Panc1 (cell line): Measurements from ENCODE around the gene ITGA11. TPM values are rescaled to one million over a fixed set of nuclear protein-coding genes. Genes with fewer than 3 reads are reported as not detected.

ENCODE experiments used
- ATAC-seq: fragments of 200-7000 bp; cut with Tn5 transposase; 2 replicates; pipeline ENCODE4 v1.9.1; 2020; ENCODE audit warnings: mild to moderate bottlenecking, moderate library complexity
- BruUV-seq: library from RNA; stranded (reverse); fragments of 400-500 nt; replicated peaks from 2 replicates; lab custom pipeline; 2021; lab: Mats Ljungman, UMichigan
- CTCF ChIA-PET: fragments of 300-600 bp; sonication (Branson Sonifier 250); formaldehyde crosslinking; loops from one replicate; lab custom pipeline; 2022; ENCODE audit warnings: antibody characterized with exemption; lab: Charles Lee
- POLR2A ChIA-PET: fragments of 300-600 bp; sonication (Branson Sonifier 250); formaldehyde crosslinking; loops from one replicate; lab custom pipeline; 2022; ENCODE audit warnings: antibody characterized with exemption; lab: Charles Lee
- DNase-seq: peaks from one replicate; pipeline ENCODE4 v3.0.0-alpha.2; 2010; ENCODE audit warnings: low read depth, low spot score
- H3K27ac ChIP-seq: 2 replicates; pipeline ENCODE4 v1.5.1; 2011; ENCODE audit warnings: mild to moderate bottlenecking, low read length, inconsistent platforms
- H3K27me3 ChIP-seq: fragments of 200-500 bp; sonication (Bioruptor generic); 2 replicates; pipeline ENCODE4 v1.6.0; 2014; ENCODE audit warnings: low read length, inconsistent platforms; ENCODE audit not compliant: control insufficient read depth, insufficient read depth
- H3K36me3 ChIP-seq: fragments of 200-500 bp; sonication (Bioruptor generic); 2 replicates; pipeline ENCODE4 v1.5.1; 2014; ENCODE audit warnings: inconsistent platforms, mild to moderate bottlenecking, low read length, moderate library complexity; ENCODE audit not compliant: control insufficient read depth, insufficient read depth
- H3K4me1 ChIP-seq: 2 replicates; pipeline ENCODE4 v1.5.1; 2011; ENCODE audit warnings: inconsistent platforms, mild to moderate bottlenecking, low read length, moderate library complexity; ENCODE audit not compliant: control insufficient read depth, insufficient read depth
- H3K4me3 ChIP-seq, 2 experiments: 2 replicates each; pipeline ENCODE4 v1.5.1; 2011 to 2012; ENCODE audit warnings: low read depth in 2 of 2, low read length in 2 of 2, mild to moderate bottlenecking in 2 of 2, inconsistent platforms in 1 of 2, moderate library complexity in 1 of 2
- H3K9me3 ChIP-seq: fragments of 200-500 bp; sonication (Bioruptor generic); 2 replicates; pipeline ENCODE4 v1.5.1; 2014; ENCODE audit warnings: low read depth, mild to moderate bottlenecking, inconsistent platforms, low read length, moderate library complexity; ENCODE audit not compliant: control insufficient read depth, insufficient read depth
- POLR2AphosphoS5 ChIP-seq: IDR thresholded peaks from 2 replicates; pipeline ENCODE4 v1.6.1; 2012; ENCODE audit warnings: mild to moderate bottlenecking, low read depth, low read length, moderate library complexity
- SIN3A ChIP-seq: IDR thresholded peaks from 2 replicates; pipeline ENCODE4 v1.6.1; 2012; ENCODE audit warnings: low read depth, mild to moderate bottlenecking, low read length, moderate library complexity, borderline replicate concordance; ENCODE audit not compliant: insufficient read depth
- TCF7L2 ChIP-seq: IDR thresholded peaks from 2 replicates; pipeline ENCODE4 v1.6.1; 2011; ENCODE audit warnings: mild to moderate bottlenecking, low read depth, low read length, inconsistent platforms
- in situ Hi-C: cut with HindIII; loops from 2 replicates; pipeline ENCODE4 v1.10.0; 2016; ENCODE audit warnings: low sequenced_read_pairs, low pct_unique_long_range_greater_than_20kb
- intact Hi-C: fragments of 100-400 bp; cut with micrococcal nuclease; formaldehyde crosslinking; loops from one replicate; pipeline ENCODE4 v1.10.0; 2022; ENCODE audit not compliant: unreplicated experiment
- total RNA-seq: library from RNA; stranded (reverse); gene quantifications from one replicate; pipeline ENCODE4 v1.2.1, GENCODE V29; 2021; ENCODE audit not compliant: unreplicated experiment
- TF ChIP-seq, protein P1 (sequence below), 2 experiments: IDR thresholded peaks; 2 replicates each; pipeline ENCODE4 v1.6.1; 2011 to 2012; ENCODE audit warnings: low read depth in 2 of 2, control low read depth in 1 of 2, low read length in 1 of 2, mild to moderate bottlenecking in 1 of 2, moderate library complexity in 1 of 2; ENCODE audit not compliant: insufficient read depth in 1 of 2
- TF ChIP-seq, protein P2 (sequence below): fragments of 450-650 bp; IDR thresholded peaks from 2 replicates; pipeline ENCODE4 v1.5.1; 2017; ENCODE audit warnings: mild to moderate bottlenecking

ITGA11 gene
- total RNA-seq, 1 experiment from 2014 or later = 0.28 TPM

DNA sequence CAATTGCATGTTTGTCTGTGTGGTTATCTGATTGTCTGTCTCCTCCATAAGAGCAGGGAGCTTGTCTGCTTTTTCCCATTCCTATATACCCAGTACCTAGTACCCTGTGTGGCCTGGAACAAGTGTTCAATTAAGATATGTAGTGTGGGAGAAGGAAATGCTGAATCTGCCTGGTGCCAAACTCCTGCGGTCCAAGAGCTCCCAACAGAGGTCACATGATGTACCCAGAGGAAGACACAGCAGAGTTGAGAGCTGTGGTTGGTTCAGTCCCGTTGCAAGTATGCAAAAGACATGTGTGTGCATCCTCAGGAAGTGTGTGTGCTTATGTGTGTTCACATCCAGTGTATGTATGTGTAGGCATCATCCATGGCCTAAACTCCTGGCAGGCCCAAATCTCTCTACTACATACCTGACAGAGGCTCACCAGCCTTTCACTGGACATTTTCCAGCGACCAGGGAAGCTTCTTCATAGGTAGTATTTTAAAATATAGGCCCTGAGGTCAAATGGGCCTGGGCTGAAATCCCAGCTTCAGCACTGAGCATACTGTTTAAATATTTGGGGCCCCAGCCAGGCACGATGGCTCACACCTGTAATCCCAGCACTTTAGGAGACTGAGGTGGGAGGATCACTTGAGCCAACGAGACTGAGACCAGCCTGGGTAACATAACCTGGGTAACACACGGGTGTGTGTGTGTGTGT is 34.0 kb upstream of the ITGA11 start:
- ChIA-PET CTCF (no interaction called here), POLR2A (no interaction called here)
- in situ Hi-C loops = no loop called here
- no TSS peak for BruUV-seq
- H3K36me3 ChIP-seq = no peaks in the 10 kb centered on the region
- H3K27ac ChIP-seq = no peak overlapping the region
- DNase-seq (no peak), ATAC-seq (no peak)
- no peak for TF ChIP-seq POLR2AphosphoS5
- TF ChIP-seq TCF7L2 = no peak
- no peak for TF ChIP-seq SIN3A
- TF ChIP-seq, protein P1, sequence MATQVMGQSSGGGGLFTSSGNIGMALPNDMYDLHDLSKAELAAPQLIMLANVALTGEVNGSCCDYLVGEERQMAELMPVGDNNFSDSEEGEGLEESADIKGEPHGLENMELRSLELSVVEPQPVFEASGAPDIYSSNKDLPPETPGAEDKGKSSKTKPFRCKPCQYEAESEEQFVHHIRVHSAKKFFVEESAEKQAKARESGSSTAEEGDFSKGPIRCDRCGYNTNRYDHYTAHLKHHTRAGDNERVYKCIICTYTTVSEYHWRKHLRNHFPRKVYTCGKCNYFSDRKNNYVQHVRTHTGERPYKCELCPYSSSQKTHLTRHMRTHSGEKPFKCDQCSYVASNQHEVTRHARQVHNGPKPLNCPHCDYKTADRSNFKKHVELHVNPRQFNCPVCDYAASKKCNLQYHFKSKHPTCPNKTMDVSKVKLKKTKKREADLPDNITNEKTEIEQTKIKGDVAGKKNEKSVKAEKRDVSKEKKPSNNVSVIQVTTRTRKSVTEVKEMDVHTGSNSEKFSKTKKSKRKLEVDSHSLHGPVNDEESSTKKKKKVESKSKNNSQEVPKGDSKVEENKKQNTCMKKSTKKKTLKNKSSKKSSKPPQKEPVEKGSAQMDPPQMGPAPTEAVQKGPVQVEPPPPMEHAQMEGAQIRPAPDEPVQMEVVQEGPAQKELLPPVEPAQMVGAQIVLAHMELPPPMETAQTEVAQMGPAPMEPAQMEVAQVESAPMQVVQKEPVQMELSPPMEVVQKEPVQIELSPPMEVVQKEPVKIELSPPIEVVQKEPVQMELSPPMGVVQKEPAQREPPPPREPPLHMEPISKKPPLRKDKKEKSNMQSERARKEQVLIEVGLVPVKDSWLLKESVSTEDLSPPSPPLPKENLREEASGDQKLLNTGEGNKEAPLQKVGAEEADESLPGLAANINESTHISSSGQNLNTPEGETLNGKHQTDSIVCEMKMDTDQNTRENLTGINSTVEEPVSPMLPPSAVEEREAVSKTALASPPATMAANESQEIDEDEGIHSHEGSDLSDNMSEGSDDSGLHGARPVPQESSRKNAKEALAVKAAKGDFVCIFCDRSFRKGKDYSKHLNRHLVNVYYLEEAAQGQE (IDR thresholded peaks at IDR 0.05; ENCODE audit: insufficient read depth in 1 of 2, low read depth in 2 of 2, low read length in 1 of 2) = no peak
- TF ChIP-seq, protein P2, sequence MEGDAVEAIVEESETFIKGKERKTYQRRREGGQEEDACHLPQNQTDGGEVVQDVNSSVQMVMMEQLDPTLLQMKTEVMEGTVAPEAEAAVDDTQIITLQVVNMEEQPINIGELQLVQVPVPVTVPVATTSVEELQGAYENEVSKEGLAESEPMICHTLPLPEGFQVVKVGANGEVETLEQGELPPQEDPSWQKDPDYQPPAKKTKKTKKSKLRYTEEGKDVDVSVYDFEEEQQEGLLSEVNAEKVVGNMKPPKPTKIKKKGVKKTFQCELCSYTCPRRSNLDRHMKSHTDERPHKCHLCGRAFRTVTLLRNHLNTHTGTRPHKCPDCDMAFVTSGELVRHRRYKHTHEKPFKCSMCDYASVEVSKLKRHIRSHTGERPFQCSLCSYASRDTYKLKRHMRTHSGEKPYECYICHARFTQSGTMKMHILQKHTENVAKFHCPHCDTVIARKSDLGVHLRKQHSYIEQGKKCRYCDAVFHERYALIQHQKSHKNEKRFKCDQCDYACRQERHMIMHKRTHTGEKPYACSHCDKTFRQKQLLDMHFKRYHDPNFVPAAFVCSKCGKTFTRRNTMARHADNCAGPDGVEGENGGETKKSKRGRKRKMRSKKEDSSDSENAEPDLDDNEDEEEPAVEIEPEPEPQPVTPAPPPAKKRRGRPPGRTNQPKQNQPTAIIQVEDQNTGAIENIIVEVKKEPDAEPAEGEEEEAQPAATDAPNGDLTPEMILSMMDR = no peak
- no peak overlapping the region for H3K4me3 ChIP-seq
- no peaks in the 10 kb centered on the region for H3K9me3 ChIP-seq
- H3K4me1 ChIP-seq = no peaks in the 10 kb centered on the region
- intact Hi-C loops = no loop called here
- H3K27me3 ChIP-seq = peaks cover 7% of the 10 kb centered on the region

DNA sequence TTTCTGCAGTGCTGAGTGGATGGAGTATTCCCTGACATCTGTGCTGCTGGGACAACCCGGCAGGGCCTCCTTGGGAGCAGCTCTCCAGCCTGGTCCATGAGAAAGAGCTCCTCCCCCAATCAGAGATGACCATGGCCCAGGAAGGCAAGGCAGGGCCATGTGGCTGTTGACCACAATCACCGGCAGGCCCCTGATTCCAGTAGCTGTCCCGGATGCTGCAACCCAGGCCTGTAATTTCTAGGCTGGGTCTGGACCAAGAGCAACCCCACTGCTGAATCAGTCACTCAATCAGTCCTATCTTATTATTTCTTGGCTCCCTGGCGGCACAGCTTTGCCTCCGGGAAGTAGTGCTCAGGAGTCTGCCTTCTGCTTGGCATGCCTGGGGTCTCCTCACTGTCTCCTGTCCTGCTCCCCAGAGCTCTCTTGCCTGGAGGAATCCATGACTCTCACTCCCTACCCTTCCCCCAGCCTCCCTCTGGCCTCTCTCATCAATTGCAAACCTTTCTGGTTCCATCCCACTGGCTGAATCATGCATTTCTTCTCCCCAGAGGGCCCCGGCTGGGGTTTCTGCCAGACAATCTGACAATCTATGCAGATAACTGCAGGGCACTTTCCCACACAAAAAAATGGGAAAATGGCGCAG is 32.6 kb upstream of the ITGA11 start:
- TF ChIP-seq TCF7L2 = no peak
- TF ChIP-seq, protein P2 = no peak
- no peak for TF ChIP-seq SIN3A
- TF ChIP-seq, protein P1 (IDR thresholded peaks at IDR 0.05; ENCODE audit: insufficient read depth in 1 of 2, low read depth in 2 of 2, low read length in 1 of 2) = no peak
- no peak for TF ChIP-seq POLR2AphosphoS5
- ATAC-seq = no peak
- POLR2A ChIA-PET = no interaction called here
- Histone ChIP-seq H3K27ac (no peak overlapping the region), H3K4me3 (no peak overlapping the region), H3K4me1 (no peaks in the 10 kb centered on the region), H3K36me3 (no peaks in the 10 kb centered on the region), H3K27me3 (peaks cover 7% of the 10 kb centered on the region), H3K9me3 (no peaks in the 10 kb centered on the region)
- intact Hi-C loops (no loop called here), in situ Hi-C loops (no loop called here)
- no TSS peak for BruUV-seq
- CTCF ChIA-PET = no interaction called here
- no peak for DNase-seq
